Parathyroid adenoma (tissue), 2 donors: ENCODE data around the gene SOHLH1.

ENCODE experiments used
- H2AFZ ChIP-seq: fragments of 300-600 bp; sonication (generic); one replicate; pipeline ENCODE4 v1.7.0; 2017; ENCODE audit warnings: antibody characterized with exemption, mild to moderate bottlenecking
- H3K27ac ChIP-seq: fragments of 300-600 bp; sonication (generic); one replicate; pipeline ENCODE4 v1.7.0; 2017
- H3K27me3 ChIP-seq: fragments of 300-600 bp; sonication (generic); one replicate; pipeline ENCODE4 v1.7.0; 2017; ENCODE audit warnings: low read length; ENCODE audit not compliant: control insufficient read depth, insufficient read depth
- H3K36me3 ChIP-seq: fragments of 300-600 bp; sonication (generic); one replicate; pipeline ENCODE4 v1.7.0; 2017; ENCODE audit warnings: low read length; ENCODE audit not compliant: control insufficient read depth, insufficient read depth
- H3K4me1 ChIP-seq: fragments of 300-600 bp; sonication (generic); one replicate; pipeline ENCODE4 v1.7.0; 2017; ENCODE audit warnings: control low read depth
- H3K4me2 ChIP-seq: fragments of 300-600 bp; sonication (generic); one replicate; pipeline ENCODE4 v1.7.0; 2017; ENCODE audit warnings: low read length
- H3K4me3 ChIP-seq: fragments of 300-600 bp; sonication (generic); one replicate; pipeline ENCODE4 v1.7.0; 2017; ENCODE audit warnings: low read depth, low read length
- H3K79me2 ChIP-seq: fragments of 300-600 bp; sonication (generic); one replicate; pipeline ENCODE4 v1.7.0; 2017; ENCODE audit warnings: control low read depth
- H3K9ac ChIP-seq: fragments of 300-600 bp; sonication (generic); one replicate; pipeline ENCODE4 v1.7.0; 2017; ENCODE audit warnings: mild to moderate bottlenecking
- H3K9me3 ChIP-seq: fragments of 300-600 bp; sonication (generic); one replicate; pipeline ENCODE4 v1.7.0; 2017; ENCODE audit warnings: low read length; ENCODE audit not compliant: control insufficient read depth
- CTCF ChIP-seq: fragments of 300-600 bp; sonication (generic); IDR thresholded peaks from one replicate; pipeline ENCODE4 v1.7.0; 2017; ENCODE audit warnings: antibody characterized with exemption, mild to moderate bottlenecking
- donor health status: primary hyperparathyroidism.

SOHLH1 gene

GRCh38 chr9:135741276-135742219 lies 42.3 kb upstream of the SOHLH1 start:
- Histone ChIP-seq H3K79me2 (no peaks in the 10 kb centered on the region), H3K9ac (no peak overlapping the region)
- no peak for TF ChIP-seq CTCF

GRCh38 chr9:135739271-135740220 lies 40.3 kb upstream of the SOHLH1 start:
- Histone ChIP-seq H3K4me2 (no peak overlapping the region), H3K27ac (no peak overlapping the region), H3K9ac (no peak overlapping the region), H3K27me3 (no peaks in the 10 kb centered on the region), H3K4me1 (no peaks in the 10 kb centered on the region), H3K79me2 (no peaks in the 10 kb centered on the region), H2AFZ (no peak overlapping the region), H3K9me3 (no peaks in the 10 kb centered on the region), H3K4me3 (no peak overlapping the region), H3K36me3 (no peaks in the 10 kb centered on the region)
- no peak for TF ChIP-seq CTCF

More at GRCh38 chr9:135741276-135742219, 42.3 kb upstream of the SOHLH1 start:
- no peaks in the 10 kb centered on the region for H3K27me3 ChIP-seq
- H3K4me1 ChIP-seq = no peaks in the 10 kb centered on the region
- H3K27ac ChIP-seq = no peak overlapping the region
- no peak overlapping the region for H3K4me2 ChIP-seq
- H2AFZ ChIP-seq = no peak overlapping the region
- H3K36me3 ChIP-seq = no peaks in the 10 kb centered on the region
- no peaks in the 10 kb centered on the region for H3K9me3 ChIP-seq
- H3K4me3 ChIP-seq = no peak overlapping the region

GRCh38 chr9:135737840-135738521 lies 38.7 kb upstream of the SOHLH1 start:
- no peaks in the 10 kb centered on the region for H3K4me1 ChIP-seq
- H3K4me2 ChIP-seq = no peak overlapping the region
- H3K9me3 ChIP-seq = no peaks in the 10 kb centered on the region
- no peak overlapping the region for H2AFZ ChIP-seq
- H3K9ac ChIP-seq = no peak overlapping the region
- H3K27me3 ChIP-seq = no peaks in the 10 kb centered on the region
- no peak overlapping the region for H3K27ac ChIP-seq
- no peak overlapping the region for H3K4me3 ChIP-seq
- no peak for TF ChIP-seq CTCF
- no peaks in the 10 kb centered on the region for H3K36me3 ChIP-seq
- no peaks in the 10 kb centered on the region for H3K79me2 ChIP-seq

- Histone ChIP-seq H3K27me3 (no peaks in the 10 kb centered on the region), H3K9me3 (no peaks in the 10 kb centered on the region), H3K4me3 (no peak overlapping the region), H3K36me3 (no peaks in the 10 kb centered on the region), H3K4me1 (no peaks in the 10 kb centered on the region), H3K9ac (no peak overlapping the region), H3K27ac (no peak overlapping the region), H3K79me2 (no peaks in the 10 kb centered on the region), H2AFZ (no peak overlapping the region), H3K4me2 (no peak overlapping the region)
- no peak for TF ChIP-seq CTCF
These were observed 37.9 kb upstream of the SOHLH1 start for GRCh38 chr9:135736979-135737839.
